HG03097 (cell line): ENCODE data around the gene HADHB.
A peak's percentile ranks its signal among the peaks of the same experiment; 100 is the strongest.
"Not testable (repeated sequence)": the region's sequence is repeated elsewhere in the genome, so short reads cannot be mapped to it uniquely, and the experiment has no call there.

Experiments
- ATAC-seq: cut with Tn5 transposase; IDR thresholded peaks from one replicate; pipeline ENCODE4 v1.9.1; 2021; ENCODE audit not compliant: unreplicated experiment, low FRiP score

HADHB gene

GRCh38 chr2:26243470-26244308 is 1.1 kb upstream of the HADHB start:
- no peak for ATAC-seq

GRCh38 chr2:26245231-26245732 is 543 bp downstream of the HADHB start:
- ATAC-seq, result peak; percentile 10

- ATAC-seq, result peak; percentile 41
Measured at GRCh38 chr2:26245810-26246209, 1.1 kb downstream of the HADHB start.

DNA sequence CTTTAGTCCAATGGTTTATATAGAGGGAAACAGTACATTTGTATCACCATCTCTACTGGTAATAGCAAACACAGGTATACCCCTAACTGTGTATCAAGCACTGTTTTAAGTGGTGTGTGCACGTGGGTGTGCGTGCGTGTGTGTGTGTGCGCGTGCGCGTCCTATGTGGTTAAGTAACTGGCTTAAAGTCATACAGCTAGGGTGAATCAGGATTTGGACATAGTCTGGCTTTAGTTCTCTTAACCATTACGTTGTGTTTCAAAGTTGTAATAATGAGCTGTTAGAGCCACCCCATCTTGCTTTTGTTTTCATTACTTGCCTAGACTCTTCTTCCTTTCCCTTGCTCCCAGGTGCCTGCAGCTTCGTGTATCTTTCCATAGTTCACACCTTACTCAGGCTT is 2.1 kb downstream of the HADHB start:
- no peak for ATAC-seq

- ATAC-seq, result no peak
Measured at GRCh38 chr2:26249625-26250024, 4.9 kb downstream of the HADHB start.

GRCh38 chr2:26251893-26252292 is 7.2 kb downstream of the HADHB start:
- ATAC-seq, result no peak

DNA sequence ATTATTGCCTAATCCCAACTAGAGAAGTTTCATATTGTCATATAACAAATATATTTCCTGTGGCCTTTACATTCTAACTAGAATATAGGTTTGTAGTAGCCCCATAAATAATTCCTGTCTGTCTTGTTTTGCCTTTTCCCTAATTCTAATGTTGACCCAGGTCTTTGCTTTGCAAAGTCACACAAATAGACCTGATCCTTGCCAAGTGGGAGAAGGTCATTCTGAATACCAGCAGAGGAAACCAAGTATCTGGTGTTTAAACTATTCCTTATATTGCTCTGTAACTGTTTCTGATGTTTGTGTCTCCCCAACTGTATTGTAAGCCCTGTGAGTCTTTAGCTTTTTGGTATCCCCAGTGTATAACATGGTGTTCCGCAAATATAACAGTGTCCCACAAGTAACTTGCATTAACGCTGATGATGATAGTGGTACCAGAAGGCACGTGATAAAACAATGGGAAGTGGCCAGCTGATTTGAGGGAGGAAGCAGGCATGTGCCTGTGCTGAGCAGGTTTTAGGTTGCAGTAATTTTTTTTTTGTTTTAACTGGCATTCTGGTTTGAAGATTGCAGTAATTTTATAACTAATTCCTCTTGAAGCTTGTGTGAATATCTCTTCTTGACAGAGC is 11.1 kb downstream of the HADHB start:
- no peak for ATAC-seq

GRCh38 chr2:26258836-26259235 is 14.1 kb downstream of the HADHB start:
- ATAC-seq, result not testable (repeated sequence)

GRCh38 chr2:26268213-26268612 is 23.5 kb downstream of the HADHB start:
- no peak for ATAC-seq

DNA sequence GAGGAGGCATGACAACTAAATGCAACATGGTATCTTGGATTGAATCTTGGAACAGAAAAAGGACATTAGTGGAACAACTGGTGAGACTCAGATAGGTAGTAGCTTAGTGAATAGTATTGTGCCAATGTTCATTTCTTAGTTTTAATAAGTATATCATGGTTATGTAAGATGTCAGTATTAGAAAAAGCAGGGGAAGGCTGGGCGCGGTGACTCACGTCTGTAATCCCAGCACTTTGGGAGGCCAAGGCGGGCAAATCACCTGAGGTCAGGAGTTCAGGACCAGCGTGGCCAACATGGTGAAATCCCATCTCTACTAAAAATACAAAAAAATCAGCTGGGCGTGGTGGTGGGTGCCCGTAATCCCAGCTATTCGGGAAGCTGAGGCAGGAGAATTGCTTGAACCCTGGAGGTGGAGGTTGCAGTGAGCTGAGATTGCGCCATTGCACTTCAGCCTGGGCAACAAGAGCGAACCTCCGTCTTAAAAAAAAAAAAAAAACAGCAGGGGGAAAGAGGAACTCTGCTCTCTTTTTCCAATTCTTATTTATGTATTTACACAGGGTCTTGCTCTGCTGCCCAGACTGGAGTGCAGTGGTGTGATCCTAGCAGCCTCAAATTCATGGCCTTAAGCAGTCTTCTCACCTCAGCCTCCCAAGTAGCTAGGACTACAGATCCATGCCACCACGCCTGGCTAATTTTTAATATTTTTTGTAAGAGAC is 24.1 kb downstream of the HADHB start:
- ATAC-seq, result not testable (repeated sequence)

GRCh38 chr2:26269571-26270158 is 24.9 kb downstream of the HADHB start:
- no peak for ATAC-seq

- no peak for ATAC-seq
Measured at GRCh38 chr2:26270373-26270772, 25.6 kb downstream of the HADHB start.

GRCh38 chr2:26273501-26273900 is 28.8 kb downstream of the HADHB start:
- ATAC-seq, result no peak

DNA sequence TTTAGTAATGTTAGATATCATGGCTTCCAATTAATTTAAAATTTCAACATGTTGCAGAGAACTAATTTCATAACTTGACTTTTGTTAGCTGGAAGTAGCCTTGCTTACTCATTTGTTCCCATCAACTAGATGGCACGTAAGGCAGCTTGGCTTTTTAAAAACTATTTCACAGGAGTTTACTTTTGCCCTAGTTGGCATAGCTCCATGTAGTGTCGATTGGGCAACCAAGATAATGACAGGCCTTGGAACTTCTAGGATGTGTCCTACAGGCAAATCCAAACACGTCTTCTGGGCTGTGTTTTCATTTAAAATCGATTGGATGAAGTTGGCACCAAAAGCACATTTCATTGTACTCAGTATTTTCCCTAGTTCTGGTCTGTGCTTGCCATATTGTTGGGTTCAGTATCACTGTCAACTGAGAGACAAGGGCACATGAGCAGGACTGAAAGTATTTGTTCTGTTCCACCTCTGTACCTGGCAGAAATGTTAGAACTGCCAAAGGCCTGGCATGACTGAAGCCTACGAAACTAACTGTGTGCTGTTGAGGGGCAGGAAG is 29.4 kb downstream of the HADHB start:
- ATAC-seq, result no peak

DNA sequence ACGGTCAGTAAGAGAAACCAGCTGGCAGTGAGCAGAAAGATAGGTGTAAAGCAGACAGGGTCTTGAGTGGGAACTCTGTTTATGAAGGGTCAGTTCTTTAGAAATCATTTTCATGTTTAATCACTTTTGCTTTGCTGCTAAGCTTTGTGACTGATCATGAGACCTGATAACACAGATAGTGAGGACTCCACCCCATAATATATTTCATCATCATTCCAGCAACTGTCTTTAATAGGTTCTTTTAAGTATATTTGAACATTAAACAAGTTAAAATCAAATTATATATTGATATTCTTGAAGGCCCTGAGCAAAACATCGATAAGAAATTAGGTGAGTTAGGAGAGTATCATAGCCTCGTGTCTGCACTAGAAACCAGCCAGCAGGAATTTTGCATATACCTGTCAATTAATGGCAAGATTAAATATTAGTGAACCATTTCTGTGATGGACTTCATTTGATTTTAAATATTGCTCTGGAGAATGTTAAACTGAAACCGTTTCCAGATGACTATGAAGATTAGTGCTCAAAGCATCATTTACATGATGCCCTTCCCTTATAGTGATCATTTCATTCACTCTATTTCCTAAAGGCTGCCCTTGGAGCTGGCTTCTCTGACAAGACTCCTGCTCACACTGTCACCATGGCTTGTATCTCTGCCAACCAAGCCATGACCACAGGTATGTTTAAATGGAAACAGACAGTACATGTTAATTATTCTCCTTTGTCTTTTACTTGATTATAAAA is 31.9 kb downstream of the HADHB start:
- no peak for ATAC-seq

DNA sequence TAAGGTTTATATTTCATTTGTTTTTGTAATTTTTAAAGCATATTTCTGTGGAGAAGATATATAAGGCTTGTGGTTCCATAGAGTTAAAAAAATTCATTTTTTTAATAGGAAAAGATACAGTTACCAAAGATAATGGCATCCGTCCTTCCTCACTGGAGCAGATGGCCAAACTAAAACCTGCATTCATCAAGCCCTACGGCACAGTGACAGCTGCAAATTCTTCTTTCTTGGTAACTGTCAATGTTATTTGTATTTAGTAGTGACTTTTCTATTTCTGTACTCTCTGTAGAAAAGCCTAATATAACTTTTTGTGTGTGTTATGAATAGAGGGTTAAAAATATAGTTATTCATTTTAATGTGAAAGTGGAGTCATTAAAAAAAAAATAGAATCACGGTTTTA is 35.1 kb downstream of the HADHB start:
- no peak for ATAC-seq

DNA sequence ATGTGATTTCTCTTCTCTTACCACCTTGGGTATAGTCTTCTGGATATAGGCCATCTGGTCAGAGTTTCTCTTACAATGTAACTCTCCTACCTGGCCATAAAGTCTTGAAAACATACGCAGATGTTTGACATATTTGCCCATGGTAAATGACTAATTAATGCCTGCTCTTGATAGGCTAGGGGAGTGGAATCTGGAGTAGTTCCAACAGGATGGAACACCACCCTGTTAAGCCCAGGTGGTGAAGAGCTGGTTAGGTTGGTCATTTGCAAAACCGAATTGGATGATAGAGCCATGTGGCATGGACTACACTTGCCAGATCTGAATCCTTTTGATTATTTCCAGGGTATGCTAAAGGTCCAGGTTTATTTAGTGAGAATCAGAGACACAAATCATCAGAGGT is 36.5 kb downstream of the HADHB start:
- no peak for ATAC-seq

- no peak for ATAC-seq
Measured at GRCh38 chr2:26283606-26284005, 38.9 kb downstream of the HADHB start.

DNA sequence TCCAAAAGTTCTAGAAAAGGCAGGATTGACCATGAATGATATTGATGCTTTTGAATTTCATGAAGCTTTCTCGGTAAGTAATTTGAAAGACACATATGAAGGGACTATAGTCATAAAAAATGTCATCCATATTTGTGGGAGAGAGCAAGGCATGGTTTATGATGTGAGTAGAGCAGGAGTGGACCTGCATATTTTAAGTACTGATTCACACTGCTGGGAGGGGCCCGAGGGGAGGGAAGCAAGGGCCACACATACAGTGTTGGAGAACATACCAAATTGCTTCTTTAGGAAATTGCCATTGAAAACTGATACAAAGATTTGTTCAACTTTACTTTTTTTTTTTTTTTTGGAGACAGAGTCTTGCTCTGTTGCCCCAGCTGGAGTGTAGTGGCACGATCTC is 39.4 kb downstream of the HADHB start:
- no peak for ATAC-seq

GRCh38 chr2:26285931-26286330 is 41.2 kb downstream of the HADHB start:
- no peak for ATAC-seq
